Right hindlimb (tissue), 1 donor: ENCODE measurements around the gene AGTRAP.

Source experiments
- DNase-seq: peaks from one replicate; pipeline ENCODE4 v3.0.0-alpha.2; 2018

AGTRAP gene

GRCh38 chr1:11706292-11706691 is 29.6 kb upstream of the AGTRAP start:
- no peak for DNase-seq

GRCh38 chr1:11707621-11708276 is 28.2 kb upstream of the AGTRAP start:
- peak; percentile 50 for DNase-seq

GRCh38 chr1:11708554-11709350 is 27.2 kb upstream of the AGTRAP start:
- no peak for DNase-seq

- DNase-seq = no peak
Measured at GRCh38 chr1:11711490-11711889, 24.4 kb upstream of the AGTRAP start.

GRCh38 chr1:11712285-11712684 is 23.7 kb upstream of the AGTRAP start:
- DNase-seq = no peak

GRCh38 chr1:11713095-11713494 is 22.8 kb upstream of the AGTRAP start:
- no peak for DNase-seq

GRCh38 chr1:11714831-11715575 is 20.9 kb upstream of the AGTRAP start:
- DNase-seq = no peak

- DNase-seq = peak; percentile 81
Measured at GRCh38 chr1:11719313-11720032, 16.5 kb upstream of the AGTRAP start.

GRCh38 chr1:11720033-11720376 is 15.9 kb upstream of the AGTRAP start:
- no peak for DNase-seq

GRCh38 chr1:11720525-11720924 is 15.4 kb upstream of the AGTRAP start:
- DNase-seq = no peak

- no peak for DNase-seq
Measured at GRCh38 chr1:11721311-11721710, 14.6 kb upstream of the AGTRAP start.

- no peak for DNase-seq
Measured at GRCh38 chr1:11722538-11722937, 13.4 kb upstream of the AGTRAP start.

- DNase-seq = no peak
Measured at GRCh38 chr1:11725616-11726015, 10.3 kb upstream of the AGTRAP start.

GRCh38 chr1:11727119-11727518 is 8.8 kb upstream of the AGTRAP start:
- DNase-seq = no peak

GRCh38 chr1:11728126-11728806 is 7.7 kb upstream of the AGTRAP start:
- no peak for DNase-seq

- DNase-seq = no peak
Measured at GRCh38 chr1:11729155-11729497, 6.8 kb upstream of the AGTRAP start.

GRCh38 chr1:11729498-11730428 is 6.2 kb upstream of the AGTRAP start:
- no peak for DNase-seq

GRCh38 chr1:11730429-11730891 is 5.5 kb upstream of the AGTRAP start:
- DNase-seq = no peak

GRCh38 chr1:11731691-11732283 is 4.1 kb upstream of the AGTRAP start:
- DNase-seq = peak; percentile 90

GRCh38 chr1:11733306-11733705 is 2.6 kb upstream of the AGTRAP start:
- DNase-seq = no peak

GRCh38 chr1:11735531-11735853 is 444 bp upstream of the AGTRAP start:
- DNase-seq = no peak
